HEK293 (cell line): ENCODE data around the gene IGF1R.

Experiments used
- CTCF ChIA-PET: fragments of 350-600 bp; formaldehyde crosslinking; extraction: SDS; loops from one replicate; lab custom pipeline; 2021; ENCODE audit warnings: antibody characterized with exemption; lab: Yijun Ruan, JAX
- POLR2A ChIA-PET: fragments of 300-600 bp; formaldehyde crosslinking; extraction: SDS; loops from one replicate; lab custom pipeline; 2020; ENCODE audit warnings: antibody characterized with exemption, inconsistent platforms; lab: Yijun Ruan, JAX
- H3K27ac ChIP-seq: fragments of 200-500 bp; sonication (Bioruptor generic); 2 replicates; pipeline ENCODE4 v1.5.1; 2014; ENCODE audit warnings: low read depth, low read length, control low read depth, inconsistent platforms; ENCODE audit errors: extremely low read depth
- H3K36me3 ChIP-seq, 2 experiments: fragments of 200-500 bp in 1 of 2; sonication (Bioruptor generic) in 1 of 2; 1 replicate in 1 of 2; 2 replicates in 1 of 2; pipeline ENCODE4 v1.5.1; 2014 to 2017; ENCODE audit warnings: inconsistent platforms in 2 of 2, low read length in 2 of 2; ENCODE audit not compliant: control insufficient read depth in 2 of 2, insufficient read depth in 1 of 2
- H3K4me1 ChIP-seq: fragments of 200-500 bp; sonication (Bioruptor generic); 2 replicates; pipeline ENCODE4 v1.5.1; 2014; ENCODE audit warnings: mild to moderate bottlenecking, low read length, inconsistent platforms; ENCODE audit not compliant: control insufficient read depth, insufficient read depth
- H3K4me3 ChIP-seq: 2 replicates; pipeline ENCODE4 v1.5.1; 2011; ENCODE audit warnings: low read depth, mild to moderate bottlenecking, control low read depth, low read length, moderate library complexity
- H3K9me3 ChIP-seq: fragments of 200-500 bp; sonication (Bioruptor generic); 2 replicates; pipeline ENCODE4 v1.5.1; 2014; ENCODE audit warnings: low read depth, low read length, inconsistent platforms; ENCODE audit not compliant: control insufficient read depth, insufficient read depth
- EGR2 ChIP-seq: fragments of 450-650 bp; formaldehyde crosslinking; IDR thresholded peaks from 2 replicates; pipeline ENCODE4 v1.5.1; 2016; ENCODE audit warnings: low read depth, missing biosample characterization, missing genetic modification characterization
- FEZF1 ChIP-seq: fragments of 450-650 bp; formaldehyde crosslinking; IDR thresholded peaks from 2 replicates; pipeline ENCODE4 v1.5.1; 2016; ENCODE audit warnings: missing biosample characterization, missing genetic modification characterization
- GLIS1 ChIP-seq: fragments of 450-650 bp; formaldehyde crosslinking; IDR thresholded peaks from 2 replicates; pipeline ENCODE4 v1.5.1; 2016; ENCODE audit warnings: missing biosample characterization, missing genetic modification characterization
- HOXD13 ChIP-seq: sonication (generic); formaldehyde crosslinking; IDR thresholded peaks from 2 replicates; pipeline ENCODE4 v1.8.0; 2022; ENCODE audit warnings: missing genetic modification reagents, borderline replicate concordance
- TRIM28 ChIP-seq: IDR thresholded peaks from 2 replicates; pipeline ENCODE4 v1.6.1; 2011; ENCODE audit warnings: low read length, control low read depth, borderline replicate concordance
- YY2 ChIP-seq: fragments of 450-650 bp; formaldehyde crosslinking; IDR thresholded peaks from 2 replicates; pipeline ENCODE4 v1.5.1; 2016; ENCODE audit warnings: missing biosample characterization, missing genetic modification characterization
- ZFP37 ChIP-seq: fragments of 450-650 bp; formaldehyde crosslinking; IDR thresholded peaks from 2 replicates; pipeline ENCODE4 v1.5.1; 2016; ENCODE audit warnings: missing biosample characterization, missing genetic modification characterization
- ZNF157 ChIP-seq: fragments of 450-650 bp; formaldehyde crosslinking; IDR thresholded peaks from 2 replicates; pipeline ENCODE4 v1.5.1; 2016; ENCODE audit warnings: missing biosample characterization, missing genetic modification characterization
- ZNF19 ChIP-seq: fragments of 450-650 bp; formaldehyde crosslinking; IDR thresholded peaks from 2 replicates; pipeline ENCODE4; 2016; ENCODE audit warnings: missing biosample characterization, missing genetic modification characterization, low read depth
- ZNF239 ChIP-seq: fragments of 450-650 bp; formaldehyde crosslinking; IDR thresholded peaks from 2 replicates; pipeline ENCODE4 v1.5.1; 2016; ENCODE audit warnings: missing biosample characterization, missing genetic modification characterization
- ZNF394 ChIP-seq: fragments of 450-650 bp; formaldehyde crosslinking; IDR thresholded peaks from 2 replicates; pipeline ENCODE4 v1.5.1; 2016; ENCODE audit warnings: missing biosample characterization, missing genetic modification characterization, mild to moderate bottlenecking, moderate library complexity, borderline replicate concordance
- ZNF423 ChIP-seq: fragments of 450-650 bp; formaldehyde crosslinking; IDR thresholded peaks from 2 replicates; pipeline ENCODE4 v1.5.1; 2016; ENCODE audit warnings: missing biosample characterization, missing genetic modification characterization
- ZNF514 ChIP-seq: fragments of 450-650 bp; formaldehyde crosslinking; IDR thresholded peaks from 2 replicates; pipeline ENCODE4 v1.5.1; 2016; ENCODE audit warnings: missing biosample characterization, missing genetic modification characterization
- ZNF629 ChIP-seq: fragments of 450-650 bp; formaldehyde crosslinking; IDR thresholded peaks from 2 replicates; pipeline ENCODE4 v1.5.1; 2017; ENCODE audit warnings: missing biosample characterization, missing genetic modification characterization
- ZNF654 ChIP-seq: fragments of 450-650 bp; formaldehyde crosslinking; IDR thresholded peaks from 2 replicates; pipeline ENCODE4 v1.5.1; 2016; ENCODE audit warnings: low read depth, missing biosample characterization, missing genetic modification characterization
- ZNF658 ChIP-seq: fragments of 450-650 bp; formaldehyde crosslinking; IDR thresholded peaks from 2 replicates; pipeline ENCODE4; 2016; ENCODE audit warnings: missing biosample characterization, missing genetic modification characterization
- ZNF670 ChIP-seq: fragments of 450-650 bp; formaldehyde crosslinking; IDR thresholded peaks from 2 replicates; pipeline ENCODE4 v1.5.1; 2016; ENCODE audit warnings: missing biosample characterization, missing genetic modification characterization, low read depth
- ZSCAN16 ChIP-seq: fragments of 450-650 bp; formaldehyde crosslinking; IDR thresholded peaks from 2 replicates; pipeline ENCODE4 v1.5.1; 2016; ENCODE audit warnings: missing biosample characterization, missing genetic modification characterization
- ZSCAN23 ChIP-seq: fragments of 450-650 bp; formaldehyde crosslinking; IDR thresholded peaks from 2 replicates; pipeline ENCODE4 v1.5.1; 2016; ENCODE audit warnings: missing biosample characterization, missing genetic modification characterization
- ZSCAN5A ChIP-seq: fragments of 450-650 bp; formaldehyde crosslinking; IDR thresholded peaks from 2 replicates; pipeline ENCODE4 v1.5.1; 2016; ENCODE audit warnings: missing biosample characterization, missing genetic modification characterization
- TF ChIP-seq, protein P1 (sequence below): fragments of 450-650 bp; formaldehyde crosslinking; IDR thresholded peaks from 2 replicates; pipeline ENCODE4 v1.5.1; 2016; ENCODE audit warnings: missing biosample characterization, missing genetic modification characterization
- TF ChIP-seq, protein P2 (sequence below): fragments of 450-650 bp; formaldehyde crosslinking; IDR thresholded peaks from 2 replicates; pipeline ENCODE4 v1.5.1; 2016; ENCODE audit warnings: missing biosample characterization, missing genetic modification characterization

The IGF1R gene

DNA sequence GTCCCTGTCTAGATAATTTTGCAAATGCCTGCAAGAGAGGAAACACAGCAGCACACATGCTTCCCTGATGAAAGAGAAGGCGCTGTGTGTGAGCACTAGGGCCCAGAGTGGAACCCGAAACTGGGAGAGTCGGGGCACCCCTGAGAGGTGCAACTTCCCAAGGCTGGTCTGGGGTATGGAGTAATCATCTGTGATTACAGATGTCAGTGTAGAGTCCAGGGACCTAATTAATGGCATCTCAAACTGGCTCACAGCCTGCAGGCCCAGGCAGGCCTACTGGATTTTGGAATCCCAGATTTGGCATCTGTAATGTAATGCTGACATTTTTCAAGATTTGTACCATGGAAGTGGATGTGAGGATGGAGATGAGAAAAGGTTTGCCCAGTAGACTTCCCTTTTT, 329.8 kb downstream of the IGF1R start (continued):
- no peak for TF ChIP-seq ZNF239 (tag by site-specific recombination)
- TF ChIP-seq ZFP37 (tag by site-specific recombination) = no peak
- TF ChIP-seq FEZF1 = no peak
- no peak for TF ChIP-seq ZNF19 (tag by site-specific recombination)
- TF ChIP-seq, protein P1, sequence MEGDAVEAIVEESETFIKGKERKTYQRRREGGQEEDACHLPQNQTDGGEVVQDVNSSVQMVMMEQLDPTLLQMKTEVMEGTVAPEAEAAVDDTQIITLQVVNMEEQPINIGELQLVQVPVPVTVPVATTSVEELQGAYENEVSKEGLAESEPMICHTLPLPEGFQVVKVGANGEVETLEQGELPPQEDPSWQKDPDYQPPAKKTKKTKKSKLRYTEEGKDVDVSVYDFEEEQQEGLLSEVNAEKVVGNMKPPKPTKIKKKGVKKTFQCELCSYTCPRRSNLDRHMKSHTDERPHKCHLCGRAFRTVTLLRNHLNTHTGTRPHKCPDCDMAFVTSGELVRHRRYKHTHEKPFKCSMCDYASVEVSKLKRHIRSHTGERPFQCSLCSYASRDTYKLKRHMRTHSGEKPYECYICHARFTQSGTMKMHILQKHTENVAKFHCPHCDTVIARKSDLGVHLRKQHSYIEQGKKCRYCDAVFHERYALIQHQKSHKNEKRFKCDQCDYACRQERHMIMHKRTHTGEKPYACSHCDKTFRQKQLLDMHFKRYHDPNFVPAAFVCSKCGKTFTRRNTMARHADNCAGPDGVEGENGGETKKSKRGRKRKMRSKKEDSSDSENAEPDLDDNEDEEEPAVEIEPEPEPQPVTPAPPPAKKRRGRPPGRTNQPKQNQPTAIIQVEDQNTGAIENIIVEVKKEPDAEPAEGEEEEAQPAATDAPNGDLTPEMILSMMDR (tag by site-specific recombination) = no peak
- no peak for TF ChIP-seq YY2 (tag by site-specific recombination)
- no peak for TF ChIP-seq ZSCAN5A

DNA sequence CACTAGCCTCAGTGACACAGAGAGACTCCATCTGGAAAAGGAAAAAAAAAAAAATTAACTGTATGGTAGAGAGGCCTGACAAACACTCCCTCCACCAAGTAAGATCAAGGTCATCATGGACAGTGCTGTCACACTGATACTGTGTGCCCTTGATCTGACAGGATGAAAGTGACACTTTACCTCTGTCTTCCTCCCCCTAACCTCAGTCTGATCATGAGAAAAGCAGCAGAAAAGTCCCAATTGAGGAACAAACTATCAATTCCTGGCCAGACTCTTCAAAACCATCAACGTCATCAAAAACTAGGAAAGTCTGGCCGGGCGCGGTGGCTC, 332.5 kb downstream of the IGF1R start:
- no peak overlapping the region for H3K4me3 ChIP-seq
- ChIA-PET POLR2A (no interaction called here), CTCF (no interaction called here)
- no peaks in the 10 kb centered on the region for H3K36me3 ChIP-seq
- H3K27ac ChIP-seq = no peak overlapping the region
- H3K4me1 ChIP-seq = peaks cover 11% of the 10 kb centered on the region
- no peaks in the 10 kb centered on the region for H3K9me3 ChIP-seq
- TF ChIP-seq ZNF514 (tag by site-specific recombination) (no peak), ZNF394 (no peak), EGR2 (tag by site-specific recombination) (no peak), TRIM28 (no peak), ZNF654 (no peak), ZSCAN23 (tag by site-specific recombination) (no peak), HOXD13 (no peak), ZNF423 (tag by site-specific recombination) (no peak), ZNF157 (no peak), ZNF629 (tag by site-specific recombination) (no peak), ZNF670 (no peak), ZNF658 (no peak), GLIS1 (no peak), ZSCAN16 (tag by site-specific recombination) (no peak)
- TF ChIP-seq, protein P2, sequence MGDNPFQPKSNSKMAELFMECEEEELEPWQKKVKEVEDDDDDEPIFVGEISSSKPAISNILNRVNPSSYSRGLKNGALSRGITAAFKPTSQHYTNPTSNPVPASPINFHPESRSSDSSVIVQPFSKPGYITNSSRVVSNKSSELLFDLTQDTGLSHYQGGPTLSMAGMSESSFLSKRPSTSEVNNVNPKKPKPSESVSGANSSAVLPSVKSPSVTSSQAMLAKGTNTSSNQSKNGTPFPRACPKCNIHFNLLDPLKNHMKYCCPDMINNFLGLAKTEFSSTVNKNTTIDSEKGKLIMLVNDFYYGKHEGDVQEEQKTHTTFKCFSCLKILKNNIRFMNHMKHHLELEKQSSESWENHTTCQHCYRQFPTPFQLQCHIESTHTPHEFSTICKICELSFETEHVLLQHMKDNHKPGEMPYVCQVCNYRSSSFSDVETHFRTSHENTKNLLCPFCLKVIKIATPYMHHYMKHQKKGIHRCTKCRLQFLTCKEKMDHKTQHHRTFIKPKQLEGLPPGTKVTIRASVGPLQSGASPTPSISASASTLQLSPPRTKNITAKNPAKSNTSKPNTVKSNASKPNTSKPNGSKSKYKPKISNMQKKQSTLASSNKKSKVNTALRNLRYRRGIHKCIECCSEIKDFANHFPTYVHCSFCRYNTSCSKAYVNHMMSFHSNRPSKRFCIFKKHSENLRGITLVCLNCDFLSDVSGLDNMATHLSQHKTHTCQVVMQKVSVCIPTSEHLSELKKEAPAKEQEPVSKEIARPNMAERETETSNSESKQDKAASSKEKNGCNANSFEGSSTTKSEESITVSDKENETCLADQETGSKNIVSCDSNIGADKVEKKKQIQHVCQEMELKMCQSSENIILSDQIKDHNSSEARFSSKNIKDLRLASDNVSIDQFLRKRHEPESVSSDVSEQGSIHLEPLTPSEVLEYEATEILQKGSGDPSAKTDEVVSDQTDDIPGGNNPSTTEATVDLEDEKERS (tag by site-specific recombination) = no peak
